GM19468 (cell line): ENCODE measurements around the gene CT45A5.
"Not testable (repeated sequence)": the region's sequence is repeated elsewhere in the genome, so short reads cannot be mapped to it uniquely, and the experiment has no call there.

Experiments used
- ATAC-seq: cut with Tn5 transposase; IDR thresholded peaks from one replicate; pipeline ENCODE4 v1.9.1; 2021; ENCODE audit warnings: mild to moderate bottlenecking, moderate library complexity, moderate number of reproducible peaks; ENCODE audit not compliant: unreplicated experiment; ENCODE audit errors: extremely low read depth

CT45A5 gene

GRCh38 chrX:135785403-135785802, at the start of gene CT45A5:
Gene CT45A5 (minus strand): TSS chrX:135785503. CDS start chrX:135781729, 3,774 bp downstream.
- not testable (repeated sequence) for ATAC-seq

- ATAC-seq = not testable (repeated sequence)
These were observed 34.6 kb upstream of the CT45A5 start, which contains the start of gene CT45A2 for GRCh38 chrX:135819912-135820311. Gene CT45A2 (minus strand): TSS chrX:135820012. CDS start chrX:135816265, 3,747 bp downstream.

GRCh38 chrX:135802687-135803086, 17.4 kb upstream of the CT45A5 start, which contains the start of gene CT45A6:
Gene CT45A6 (minus strand): TSS chrX:135802787. CDS start chrX:135798993, 3,794 bp downstream.
- ATAC-seq = not testable (repeated sequence)

GRCh38 chrX:135768091-135768490, 17.2 kb downstream of the CT45A5 start, which contains the start of gene CT45A3:
Gene CT45A3 (minus strand): TSS chrX:135768191. CDS start chrX:135764444, 3,747 bp downstream.
- not testable (repeated sequence) for ATAC-seq

- not testable (repeated sequence) for ATAC-seq
These were observed 40.6 kb downstream of the CT45A5 start for GRCh38 chrX:135744739-135745138.

GRCh38 chrX:135741192-135741715, 44.0 kb downstream of the CT45A5 start:
- ATAC-seq = no peak

GRCh38 chrX:135740681-135741149, 44.6 kb downstream of the CT45A5 start:
- peak; percentile 35 for ATAC-seq

GRCh38 chrX:135737366-135738071, 47.8 kb downstream of the CT45A5 start:
- ATAC-seq = no peak

GRCh38 chrX:135734666-135735065, 50.6 kb downstream of the CT45A5 start:
- ATAC-seq = not testable (repeated sequence)
